ENCODE measurements around the gene NCOA1. TPM values are rescaled to one million over a fixed set of nuclear protein-coding genes. Genes with fewer than 3 reads are reported as not detected.

NCOA1 gene
- total RNA-seq, 1 donor from 2014 or later, result 11.0 TPM

- TF ChIP-seq, protein P1, sequence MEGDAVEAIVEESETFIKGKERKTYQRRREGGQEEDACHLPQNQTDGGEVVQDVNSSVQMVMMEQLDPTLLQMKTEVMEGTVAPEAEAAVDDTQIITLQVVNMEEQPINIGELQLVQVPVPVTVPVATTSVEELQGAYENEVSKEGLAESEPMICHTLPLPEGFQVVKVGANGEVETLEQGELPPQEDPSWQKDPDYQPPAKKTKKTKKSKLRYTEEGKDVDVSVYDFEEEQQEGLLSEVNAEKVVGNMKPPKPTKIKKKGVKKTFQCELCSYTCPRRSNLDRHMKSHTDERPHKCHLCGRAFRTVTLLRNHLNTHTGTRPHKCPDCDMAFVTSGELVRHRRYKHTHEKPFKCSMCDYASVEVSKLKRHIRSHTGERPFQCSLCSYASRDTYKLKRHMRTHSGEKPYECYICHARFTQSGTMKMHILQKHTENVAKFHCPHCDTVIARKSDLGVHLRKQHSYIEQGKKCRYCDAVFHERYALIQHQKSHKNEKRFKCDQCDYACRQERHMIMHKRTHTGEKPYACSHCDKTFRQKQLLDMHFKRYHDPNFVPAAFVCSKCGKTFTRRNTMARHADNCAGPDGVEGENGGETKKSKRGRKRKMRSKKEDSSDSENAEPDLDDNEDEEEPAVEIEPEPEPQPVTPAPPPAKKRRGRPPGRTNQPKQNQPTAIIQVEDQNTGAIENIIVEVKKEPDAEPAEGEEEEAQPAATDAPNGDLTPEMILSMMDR (conservative IDR thresholded peaks at IDR 0.05; ENCODE audit: low read depth, low read length), result no peak
- no peak overlapping the region for H3K4me3 ChIP-seq (ENCODE audit: low read depth, low read length)
- no peak for DNase-seq (ENCODE audit: low read depth)
Measured at GRCh38 chr2:24730481-24730880, 239.4 kb downstream of the NCOA1 start.

DNA sequence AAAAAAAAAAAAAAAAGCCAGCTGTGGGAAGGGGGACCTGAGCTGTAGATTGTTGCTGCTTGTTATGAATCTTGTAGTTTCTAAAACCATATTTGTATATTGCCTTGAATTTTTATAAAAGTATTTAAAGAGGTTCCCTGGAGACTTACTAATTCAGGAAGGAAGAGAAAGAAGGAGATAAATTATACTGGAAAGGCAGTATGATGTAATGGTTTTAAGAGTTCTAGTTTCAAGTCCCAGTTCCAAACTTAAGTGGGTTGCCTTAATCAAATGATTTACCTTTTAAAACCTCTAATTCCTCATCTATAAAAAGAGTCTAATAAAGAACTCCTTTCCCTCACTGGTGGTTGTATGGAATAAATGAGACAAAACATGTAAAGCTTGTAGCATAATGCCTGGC lies 240.0 kb downstream of the NCOA1 start:
- no peak for DNase-seq (ENCODE audit: low read depth)
- H3K4me3 ChIP-seq (ENCODE audit: low read depth, low read length), result no peak overlapping the region
- TF ChIP-seq, protein P1 (conservative IDR thresholded peaks at IDR 0.05; ENCODE audit: low read depth, low read length), result no peak

GRCh38 chr2:24731923-24732322 lies 240.9 kb downstream of the NCOA1 start:
- no peak for DNase-seq (ENCODE audit: low read depth)
- H3K4me3 ChIP-seq (ENCODE audit: low read depth, low read length), result no peak overlapping the region
- TF ChIP-seq, protein P1 (conservative IDR thresholded peaks at IDR 0.05; ENCODE audit: low read depth, low read length), result no peak

DNA sequence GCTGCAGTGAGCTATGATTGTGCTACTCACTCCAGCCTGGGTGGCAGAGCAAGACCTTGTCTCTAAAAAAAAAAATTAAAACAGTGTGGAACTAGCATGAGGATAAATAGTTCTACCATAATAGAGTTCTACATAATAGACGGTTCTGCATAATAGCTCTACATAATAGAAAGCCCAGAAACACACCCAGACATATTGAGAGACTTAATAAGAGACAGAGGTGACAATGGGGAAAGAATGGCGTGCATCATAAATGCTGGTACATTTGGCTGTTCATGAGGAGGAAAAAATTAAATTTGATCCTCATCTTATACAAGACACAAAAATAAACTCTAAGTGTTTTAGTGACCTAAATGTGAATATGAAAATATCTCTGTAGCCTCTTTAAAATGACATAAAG lies 243.7 kb downstream of the NCOA1 start:
- TF ChIP-seq, protein P1 (conservative IDR thresholded peaks at IDR 0.05; ENCODE audit: low read depth, low read length), result no peak

GRCh38 chr2:24739354-24740025 lies 248.4 kb downstream of the NCOA1 start:
- H3K4me3 ChIP-seq (ENCODE audit: low read depth, low read length), result no peak overlapping the region
- TF ChIP-seq, protein P1 (conservative IDR thresholded peaks at IDR 0.05; ENCODE audit: low read depth, low read length), result no peak
- DNase-seq (ENCODE audit: low read depth), result no peak

More for the DNA sequence above, 243.7 kb downstream of the NCOA1 start:
- DNase-seq (ENCODE audit: low read depth), result no peak
- no peak overlapping the region for H3K4me3 ChIP-seq (ENCODE audit: low read depth, low read length)

DNA sequence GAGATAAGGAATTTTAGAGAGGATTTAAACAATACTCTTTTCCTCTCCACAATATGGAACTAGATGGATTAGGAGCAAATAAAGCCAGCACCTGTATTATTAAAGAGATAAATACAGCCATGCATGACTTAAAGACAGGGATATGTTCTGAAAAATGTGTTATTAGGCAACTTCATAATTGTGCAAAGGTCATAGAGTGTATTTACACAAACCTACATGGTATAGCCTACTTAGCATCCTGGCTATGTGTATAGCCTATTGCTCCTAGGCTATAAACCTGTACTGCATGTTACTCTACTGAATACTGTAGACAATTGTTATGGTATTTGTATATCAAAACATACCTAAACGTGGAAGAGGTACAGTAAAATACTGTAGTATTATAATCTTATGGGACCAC lies 249.1 kb downstream of the NCOA1 start:
- TF ChIP-seq, protein P1 (conservative IDR thresholded peaks at IDR 0.05; ENCODE audit: low read depth, low read length), result no peak
- no peak for DNase-seq (ENCODE audit: low read depth)
- no peak overlapping the region for H3K4me3 ChIP-seq (ENCODE audit: low read depth, low read length)

DNA sequence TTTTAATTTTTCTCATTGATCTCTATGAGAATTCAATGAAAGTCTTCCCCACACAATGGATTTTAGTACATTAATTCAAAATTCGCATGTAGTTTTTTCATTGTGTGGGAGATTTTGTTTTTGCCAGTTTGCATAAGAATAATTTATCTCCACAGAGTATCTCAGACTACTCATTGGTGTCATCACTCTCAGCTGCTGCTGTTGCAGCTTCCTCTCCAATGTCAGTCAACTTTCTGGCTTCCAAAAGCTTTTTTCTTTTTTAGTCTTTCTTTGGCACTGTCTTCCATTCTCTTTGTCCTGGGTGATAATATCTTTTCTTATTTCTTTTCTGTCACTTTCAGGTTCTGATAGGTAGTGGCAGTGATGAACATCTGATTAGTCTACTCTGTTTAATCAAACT lies 251.7 kb downstream of the NCOA1 start:
- TF ChIP-seq, protein P1 (conservative IDR thresholded peaks at IDR 0.05; ENCODE audit: low read depth, low read length), result no peak
- no peak for DNase-seq (ENCODE audit: low read depth)
- no peak overlapping the region for H3K4me3 ChIP-seq (ENCODE audit: low read depth, low read length)

Data from epithelial cell of proximal tubule (primary cell).